Caco-2 (cell line): ENCODE measurements around the gene PID1. TPM values are rescaled to one million over a fixed set of nuclear protein-coding genes. Genes with fewer than 3 reads are reported as not detected.

Source experiments
- BruUV-seq: library from RNA; stranded (reverse); fragments of 400-500 nt; replicated peaks from 2 replicates; lab custom pipeline; 2021; lab: Mats Ljungman, UMichigan
- CTCF ChIA-PET: fragments of 300-600 bp; sonication (Branson Sonifier 250); formaldehyde crosslinking; loops from one replicate; lab custom pipeline; 2022; ENCODE audit warnings: antibody characterized with exemption; lab: Charles Lee
- POLR2A ChIA-PET: fragments of 300-600 bp; sonication (Branson Sonifier 250); formaldehyde crosslinking; loops from one replicate; lab custom pipeline; 2022; ENCODE audit warnings: antibody characterized with exemption; lab: Charles Lee
- DNase-seq, 2 experiments: peaks; one replicate each; pipeline versions ENCODE4 v3.0.0 to v3.0.0-alpha.2; 2020 to 2022
- H3K27me3 ChIP-seq: replicated peaks from 2 replicates; pipeline ENCODE4 v1.6.0; 2011; ENCODE audit warnings: low read length; ENCODE audit not compliant: control insufficient read depth, insufficient read depth
- H3K36me3 ChIP-seq: 2 replicates; pipeline ENCODE4 v1.5.1; 2011; ENCODE audit warnings: low read length; ENCODE audit not compliant: control insufficient read depth, insufficient read depth
- H3K4me1 ChIP-seq: fragments of 250-450 bp; sonication (Bioruptor Pico); 2 replicates; pipeline ENCODE4 v1.5.1; 2020; ENCODE audit warnings: mild to moderate bottlenecking
- H3K4me3 ChIP-seq: 2 replicates; pipeline ENCODE4 v1.5.1; 2011; ENCODE audit warnings: low read depth, mild to moderate bottlenecking, control low read depth, low read length
- H3K9me3 ChIP-seq: fragments of 250-450 bp; sonication (Bioruptor Pico); 2 replicates; pipeline ENCODE4 v1.5.1; 2020; ENCODE audit warnings: mild to moderate bottlenecking, moderate library complexity
- H3K27ac Mint-ChIP-seq: one replicate; pipeline ENCODE4 v1.8.0; 2022; ENCODE audit warnings: mixed read lengths; ENCODE audit not compliant: unreplicated experiment
- H3K27me3 Mint-ChIP-seq: one replicate; pipeline ENCODE4 v1.8.0; 2022; ENCODE audit warnings: mixed read lengths; ENCODE audit not compliant: insufficient read depth, unreplicated experiment
- H3K36me3 Mint-ChIP-seq: one replicate; pipeline ENCODE4 v1.8.0; 2022; ENCODE audit warnings: mild to moderate bottlenecking, mixed read lengths; ENCODE audit not compliant: insufficient read depth, unreplicated experiment
- H3K4me1 Mint-ChIP-seq: one replicate; pipeline ENCODE4 v1.8.0; 2022; ENCODE audit warnings: low read depth, mixed read lengths; ENCODE audit not compliant: unreplicated experiment
- H3K4me3 Mint-ChIP-seq: one replicate; pipeline ENCODE4 v1.8.0; 2022; ENCODE audit warnings: mild to moderate bottlenecking, moderate library complexity, mixed read lengths; ENCODE audit not compliant: unreplicated experiment
- H3K9me3 Mint-ChIP-seq: one replicate; pipeline ENCODE4 v1.8.0; 2022; ENCODE audit warnings: mixed read lengths; ENCODE audit not compliant: unreplicated experiment
- intact Hi-C: fragments of 100-400 bp; cut with micrococcal nuclease; formaldehyde crosslinking; loops from one replicate; pipeline ENCODE4 v1.10.0; 2022; ENCODE audit not compliant: unreplicated experiment
- total RNA-seq: library from RNA; stranded (reverse); gene quantifications from 2 replicates; pipeline ENCODE4 v1.2.3, GENCODE V29; 2022
- TF ChIP-seq, protein P1 (sequence below), 2 experiments: fragments of 200-600 bp in 1 of 2; IDR thresholded peaks; 1 replicate in 1 of 2; 2 replicates in 1 of 2; pipeline versions ENCODE4 v1.5.1 to v1.8.0; 2011 to 2022; ENCODE audit warnings: antibody characterized with exemption in 1 of 2, control low read depth in 1 of 2, inconsistent platforms in 1 of 2, low read depth in 1 of 2, low read length in 1 of 2, mild to moderate bottlenecking in 1 of 2, moderate library complexity in 1 of 2; ENCODE audit not compliant: insufficient read depth in 1 of 2, severe bottlenecking in 1 of 2, unreplicated experiment in 1 of 2

PID1 gene
- total RNA-seq, 1 experiment from 2014 or later, result 9.8 TPM

DNA sequence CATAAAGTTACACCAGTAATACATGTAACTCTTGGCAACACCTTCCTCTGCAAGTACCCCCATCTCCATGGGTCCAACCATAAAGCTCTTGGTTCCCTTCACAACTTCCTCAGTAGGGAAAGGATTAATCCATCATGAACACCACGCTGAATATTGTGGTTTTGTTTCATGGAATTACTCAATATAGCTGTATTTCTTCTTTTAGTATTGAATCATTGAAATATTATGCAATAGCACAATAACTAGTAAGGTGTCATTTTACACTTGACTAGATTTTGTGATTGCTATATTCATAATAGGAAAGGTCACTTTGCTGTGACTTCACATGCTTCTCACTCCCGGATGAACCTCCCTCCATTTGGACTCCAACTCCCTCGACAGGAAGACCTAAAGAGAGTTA, 29.7 kb upstream of the PID1 start:
- ChIA-PET POLR2A (no interaction called here), CTCF (no interaction called here)
- Mint-ChIP-seq H3K36me3 (no peaks in the 10 kb centered on the region), H3K9me3 (no peaks in the 10 kb centered on the region), H3K27ac (no peak overlapping the region), H3K27me3 (peaks cover 3% of the 10 kb centered on the region), H3K4me1 (no peaks in the 10 kb centered on the region), H3K4me3 (no peak overlapping the region)
- intact Hi-C loops, result no loop called here
- no peak for DNase-seq
- Histone ChIP-seq H3K4me3 (no peak overlapping the region), H3K4me1 (no peaks in the 10 kb centered on the region), H3K36me3 (no peaks in the 10 kb centered on the region), H3K9me3 (no peaks in the 10 kb centered on the region), H3K27me3 (no peaks in the 10 kb centered on the region; the same call in 1 of the 2 replicates)
- BruUV-seq, result no TSS peak
- TF ChIP-seq, protein P1, sequence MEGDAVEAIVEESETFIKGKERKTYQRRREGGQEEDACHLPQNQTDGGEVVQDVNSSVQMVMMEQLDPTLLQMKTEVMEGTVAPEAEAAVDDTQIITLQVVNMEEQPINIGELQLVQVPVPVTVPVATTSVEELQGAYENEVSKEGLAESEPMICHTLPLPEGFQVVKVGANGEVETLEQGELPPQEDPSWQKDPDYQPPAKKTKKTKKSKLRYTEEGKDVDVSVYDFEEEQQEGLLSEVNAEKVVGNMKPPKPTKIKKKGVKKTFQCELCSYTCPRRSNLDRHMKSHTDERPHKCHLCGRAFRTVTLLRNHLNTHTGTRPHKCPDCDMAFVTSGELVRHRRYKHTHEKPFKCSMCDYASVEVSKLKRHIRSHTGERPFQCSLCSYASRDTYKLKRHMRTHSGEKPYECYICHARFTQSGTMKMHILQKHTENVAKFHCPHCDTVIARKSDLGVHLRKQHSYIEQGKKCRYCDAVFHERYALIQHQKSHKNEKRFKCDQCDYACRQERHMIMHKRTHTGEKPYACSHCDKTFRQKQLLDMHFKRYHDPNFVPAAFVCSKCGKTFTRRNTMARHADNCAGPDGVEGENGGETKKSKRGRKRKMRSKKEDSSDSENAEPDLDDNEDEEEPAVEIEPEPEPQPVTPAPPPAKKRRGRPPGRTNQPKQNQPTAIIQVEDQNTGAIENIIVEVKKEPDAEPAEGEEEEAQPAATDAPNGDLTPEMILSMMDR (IDR thresholded peaks at IDR 0.05; ENCODE audit: insufficient read depth in 1 of 2, low read depth in 1 of 2, low read length in 1 of 2, severe bottlenecking in 1 of 2, unreplicated experiment in 1 of 2), result no peak

DNA sequence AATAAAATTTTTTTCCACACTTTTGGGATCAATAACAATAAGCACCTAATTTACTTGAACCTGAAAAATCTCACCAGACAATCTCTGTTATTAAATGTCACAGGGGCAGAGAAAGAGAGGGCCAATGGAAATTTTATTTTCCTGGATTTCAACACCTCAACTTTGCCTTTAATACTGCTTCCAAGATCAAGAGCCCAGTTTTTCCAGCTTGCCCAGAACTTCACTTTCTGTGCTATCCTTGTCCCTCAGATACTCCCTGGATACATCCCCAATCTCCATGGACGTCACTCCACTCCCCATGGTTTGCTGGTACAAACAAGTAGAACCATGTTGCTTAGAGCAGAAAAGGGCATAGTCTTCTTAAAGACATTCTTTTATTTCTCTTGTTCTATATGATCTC, 29.3 kb upstream of the PID1 start:
- H3K27me3 Mint-ChIP-seq, result peaks cover 3% of the 10 kb centered on the region
- no peaks in the 10 kb centered on the region; the same call in 1 of the 2 replicates for H3K27me3 ChIP-seq
- ChIA-PET CTCF (no interaction called here), POLR2A (no interaction called here)
- H3K4me1 ChIP-seq, result no peaks in the 10 kb centered on the region
- intact Hi-C loops, result no loop called here
- no peaks in the 10 kb centered on the region for H3K4me1 Mint-ChIP-seq
- DNase-seq, result no peak
- TF ChIP-seq, protein P1 (IDR thresholded peaks at IDR 0.05; ENCODE audit: insufficient read depth in 1 of 2, low read depth in 1 of 2, low read length in 1 of 2, severe bottlenecking in 1 of 2, unreplicated experiment in 1 of 2), result no peak
- no peak overlapping the region for H3K27ac Mint-ChIP-seq
- H3K36me3 Mint-ChIP-seq, result no peaks in the 10 kb centered on the region
- no peak overlapping the region for H3K4me3 ChIP-seq
- no TSS peak for BruUV-seq
- H3K9me3 Mint-ChIP-seq, result no peaks in the 10 kb centered on the region
- H3K4me3 Mint-ChIP-seq, result no peak overlapping the region
- no peaks in the 10 kb centered on the region for H3K36me3 ChIP-seq
- H3K9me3 ChIP-seq, result no peaks in the 10 kb centered on the region

DNA sequence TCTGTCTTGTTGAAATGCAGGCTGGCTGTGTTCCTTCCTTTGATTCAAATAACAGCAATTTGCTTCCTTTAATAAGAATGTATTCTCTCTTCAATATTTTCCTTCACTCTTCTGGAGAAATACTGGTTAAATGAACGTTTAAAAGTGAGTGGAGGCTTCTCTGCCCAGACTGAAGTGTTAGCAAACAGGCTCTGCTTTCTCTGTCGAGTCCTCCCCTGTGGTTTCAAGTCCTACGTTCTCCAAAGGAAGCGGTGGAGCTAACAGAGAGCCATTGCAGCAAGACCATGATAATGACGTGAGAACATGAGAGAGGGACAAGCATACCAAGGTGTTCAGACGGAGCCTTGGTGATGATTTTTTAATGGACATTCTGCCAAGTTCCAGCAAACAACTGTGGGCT, 26.2 kb upstream of the PID1 start:
- no peaks in the 10 kb centered on the region for H3K36me3 ChIP-seq
- Mint-ChIP-seq H3K27ac (no peak overlapping the region), H3K4me3 (no peak overlapping the region), H3K36me3 (no peaks in the 10 kb centered on the region), H3K9me3 (no peaks in the 10 kb centered on the region), H3K27me3 (peaks cover 3% of the 10 kb centered on the region), H3K4me1 (no peaks in the 10 kb centered on the region)
- intact Hi-C loops, result no loop called here
- no peaks in the 10 kb centered on the region; the same call in 1 of the 2 replicates for H3K27me3 ChIP-seq
- POLR2A ChIA-PET, result no interaction called here
- CTCF ChIA-PET, result no interaction called here
- no peaks in the 10 kb centered on the region for H3K4me1 ChIP-seq
- no peaks in the 10 kb centered on the region for H3K9me3 ChIP-seq
- TF ChIP-seq, protein P1 (IDR thresholded peaks at IDR 0.05; ENCODE audit: insufficient read depth in 1 of 2, low read depth in 1 of 2, low read length in 1 of 2, severe bottlenecking in 1 of 2, unreplicated experiment in 1 of 2), result no peak
- no peak for DNase-seq
- no TSS peak for BruUV-seq
- H3K4me3 ChIP-seq, result no peak overlapping the region
